ENCODE measurements around the gene PDZRN4.

DNA sequence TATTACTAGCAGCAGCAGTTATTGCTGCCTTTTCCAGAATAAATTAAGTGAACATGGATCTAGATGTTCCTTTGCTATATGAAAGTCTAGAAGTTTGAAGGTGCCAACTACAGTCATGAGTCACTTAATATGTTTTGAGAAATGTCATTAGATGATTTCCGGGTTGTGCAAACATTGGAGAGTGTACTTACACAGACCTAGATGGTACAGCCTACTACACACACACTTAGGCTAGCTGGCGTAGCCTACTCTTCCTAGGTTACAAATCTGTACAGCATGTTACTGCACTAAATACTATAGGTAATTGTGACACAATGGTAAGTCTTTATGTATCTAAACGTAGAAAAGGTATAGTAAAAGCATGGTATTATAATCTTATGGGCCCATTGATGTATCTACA, 368.1 kb downstream of the PDZRN4 start:
- TF ChIP-seq, protein P1, sequence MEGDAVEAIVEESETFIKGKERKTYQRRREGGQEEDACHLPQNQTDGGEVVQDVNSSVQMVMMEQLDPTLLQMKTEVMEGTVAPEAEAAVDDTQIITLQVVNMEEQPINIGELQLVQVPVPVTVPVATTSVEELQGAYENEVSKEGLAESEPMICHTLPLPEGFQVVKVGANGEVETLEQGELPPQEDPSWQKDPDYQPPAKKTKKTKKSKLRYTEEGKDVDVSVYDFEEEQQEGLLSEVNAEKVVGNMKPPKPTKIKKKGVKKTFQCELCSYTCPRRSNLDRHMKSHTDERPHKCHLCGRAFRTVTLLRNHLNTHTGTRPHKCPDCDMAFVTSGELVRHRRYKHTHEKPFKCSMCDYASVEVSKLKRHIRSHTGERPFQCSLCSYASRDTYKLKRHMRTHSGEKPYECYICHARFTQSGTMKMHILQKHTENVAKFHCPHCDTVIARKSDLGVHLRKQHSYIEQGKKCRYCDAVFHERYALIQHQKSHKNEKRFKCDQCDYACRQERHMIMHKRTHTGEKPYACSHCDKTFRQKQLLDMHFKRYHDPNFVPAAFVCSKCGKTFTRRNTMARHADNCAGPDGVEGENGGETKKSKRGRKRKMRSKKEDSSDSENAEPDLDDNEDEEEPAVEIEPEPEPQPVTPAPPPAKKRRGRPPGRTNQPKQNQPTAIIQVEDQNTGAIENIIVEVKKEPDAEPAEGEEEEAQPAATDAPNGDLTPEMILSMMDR (conservative IDR thresholded peaks at IDR 0.05; ENCODE audit: low read length) = no peak
- TF ChIP-seq EZH2phosphoT487 (IDR thresholded peaks at IDR 0.05; ENCODE audit: borderline replicate concordance) = no peak
